NCI-H2107 treated with DMSO at 0.1 percent for 48 hours (cell line): Measurements from ENCODE around the gene IRF2.

Source experiments
- DNase-seq: peaks from one replicate; lab custom pipeline; 2025; ENCODE audit not compliant: unreplicated experiment; lab: John Stamatoyannopoulos, UW

The IRF2 gene

DNA sequence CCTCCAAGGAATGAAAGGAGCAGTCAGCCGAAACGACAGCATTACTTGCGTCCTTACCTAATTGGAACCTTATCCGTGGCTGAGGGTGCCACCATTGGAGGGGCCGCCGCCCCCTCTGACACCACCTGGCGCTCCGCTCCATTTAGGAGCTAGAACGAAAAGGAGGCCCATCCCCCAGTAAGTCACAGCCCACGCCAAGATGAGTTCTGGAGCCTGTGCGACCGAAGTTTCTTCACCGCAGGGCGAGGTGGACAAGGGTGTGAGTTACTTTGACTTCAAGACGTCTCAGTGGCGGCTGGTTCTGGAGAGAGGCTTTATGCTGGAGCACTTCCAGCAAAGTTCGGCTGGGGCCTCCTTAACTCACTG lies 729 bp upstream of the IRF2 start:
- no peak for DNase-seq

DNA sequence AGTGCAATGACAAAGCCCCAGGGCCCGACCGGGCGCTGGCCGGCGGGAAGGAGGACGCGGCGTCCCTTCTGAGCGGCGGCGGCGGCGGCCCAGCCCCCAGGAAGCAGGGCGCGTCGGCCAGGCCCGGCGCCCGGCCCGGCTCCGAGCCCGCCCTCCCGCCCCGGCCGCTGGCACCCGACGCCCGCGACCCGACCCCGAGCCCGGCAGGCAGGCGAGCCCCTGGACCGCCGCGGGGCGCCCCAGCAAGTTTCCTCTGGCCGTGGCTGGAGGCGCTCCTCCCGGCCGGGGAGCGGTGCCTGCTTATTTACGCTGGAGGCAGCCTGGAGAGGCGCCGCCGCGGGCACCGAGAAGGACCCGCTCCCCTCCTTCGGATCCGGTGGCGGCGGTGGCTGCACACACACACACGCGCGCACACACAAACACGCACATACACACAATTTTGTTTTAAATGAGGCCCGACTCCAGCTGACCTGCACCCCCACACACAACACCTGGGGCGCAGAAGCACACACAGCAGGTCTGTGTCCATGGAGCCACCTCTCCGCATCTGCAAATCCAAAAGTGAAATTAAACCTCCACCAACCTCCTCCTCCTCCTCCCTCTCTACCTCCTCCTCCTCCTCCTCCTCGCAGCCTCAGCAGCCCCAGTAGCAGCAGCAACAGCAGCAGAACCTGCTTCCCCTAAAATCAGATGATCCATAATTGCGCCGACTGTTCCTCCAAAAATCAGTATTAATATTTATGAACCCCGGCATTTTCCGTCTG lies 669 bp downstream of the IRF2 start:
- peak; percentile 25 for DNase-seq

DNA sequence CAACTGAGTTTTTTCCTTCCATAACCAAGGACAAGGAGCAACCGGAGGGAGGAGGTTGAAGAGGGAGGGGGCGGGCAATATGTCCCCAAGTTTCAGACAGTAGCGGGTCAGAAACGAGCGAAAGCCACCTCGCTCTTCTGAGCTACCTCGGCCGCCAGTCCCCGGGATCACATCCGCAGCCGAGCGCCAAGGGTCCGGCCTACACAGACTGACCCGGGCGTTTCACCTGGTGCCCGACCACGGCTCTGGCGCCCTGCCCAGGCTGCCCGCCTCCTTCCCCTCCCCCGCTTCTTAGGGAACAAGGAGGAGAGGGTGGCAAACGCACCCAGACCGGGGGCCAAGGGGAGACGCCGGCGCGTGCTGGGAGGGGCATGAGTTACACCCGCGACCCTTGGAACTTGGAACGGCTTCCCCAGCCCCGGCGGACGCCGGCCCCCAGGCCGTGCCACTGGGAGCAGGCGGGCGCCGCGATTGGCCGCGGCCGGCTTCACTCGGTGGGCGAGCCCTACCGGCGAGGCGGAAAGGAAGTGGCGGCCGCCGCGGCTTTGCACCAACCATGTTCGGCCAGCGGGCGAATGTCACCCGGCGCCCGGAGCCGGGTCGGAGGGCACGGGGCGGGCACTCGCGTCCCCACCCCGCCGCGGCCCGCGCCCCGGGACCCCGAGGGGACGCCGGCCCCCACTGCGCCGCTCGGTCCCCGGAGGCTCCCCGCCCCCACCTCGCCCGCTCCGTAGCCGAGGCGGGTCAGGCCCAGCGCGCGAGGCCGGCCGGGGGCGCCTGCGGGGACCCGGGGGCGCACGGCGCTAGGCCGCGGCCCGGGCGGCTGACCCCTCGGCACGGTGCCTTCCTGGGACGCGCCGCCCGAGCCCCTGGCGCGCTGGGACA lies 1.5 kb downstream of the IRF2 start:
- no peak for DNase-seq

DNA sequence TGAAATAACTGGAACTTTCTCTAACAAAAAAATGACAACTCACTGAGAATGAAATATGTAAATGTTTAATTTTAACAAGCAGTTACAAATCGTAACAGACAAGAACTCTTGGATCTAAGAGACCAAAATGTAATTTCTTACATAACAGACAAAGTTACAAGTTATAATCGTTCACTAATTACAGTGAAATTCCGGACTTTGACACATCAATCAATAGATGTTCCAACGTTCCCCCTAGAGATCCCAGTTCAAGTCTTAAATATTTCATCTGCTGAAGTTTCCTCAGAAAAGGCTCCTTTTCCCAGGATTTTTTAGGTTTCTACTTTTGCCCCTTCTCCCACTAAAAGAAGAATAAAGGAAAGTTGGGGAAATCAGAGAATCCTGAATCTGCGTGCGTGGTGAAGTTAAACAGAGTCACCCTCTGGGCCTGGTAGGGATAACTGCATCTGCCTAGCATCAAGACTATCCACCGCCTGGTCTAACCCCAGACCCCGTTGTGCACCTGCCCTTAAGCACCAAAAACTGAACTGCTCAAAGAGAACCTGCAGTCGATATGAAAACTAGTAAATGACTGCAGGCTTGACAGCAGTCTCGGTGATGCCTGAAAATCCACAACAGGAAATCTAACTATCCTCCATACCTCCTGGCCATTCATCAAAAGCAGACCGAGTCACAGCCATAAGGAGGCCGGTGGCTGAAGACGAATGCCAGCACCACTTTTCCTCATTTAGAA lies 2.3 kb downstream of the IRF2 start:
- peak; percentile 33 for DNase-seq

DNA sequence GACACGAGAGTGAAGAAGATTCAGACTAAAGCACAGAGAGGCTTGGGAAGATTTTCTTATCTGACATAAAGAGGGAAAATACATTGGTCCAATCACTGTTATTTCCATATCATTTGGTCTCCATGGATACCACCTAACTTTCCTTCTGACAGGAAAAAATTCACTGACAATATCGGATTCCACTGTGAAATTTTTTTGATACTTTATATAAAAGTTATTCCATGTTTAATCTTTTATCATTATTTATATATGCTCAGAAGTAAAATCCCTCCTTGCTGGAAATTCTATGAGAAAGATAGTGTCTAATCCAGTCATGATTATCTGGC lies 3.6 kb downstream of the IRF2 start:
- no peak for DNase-seq

DNA sequence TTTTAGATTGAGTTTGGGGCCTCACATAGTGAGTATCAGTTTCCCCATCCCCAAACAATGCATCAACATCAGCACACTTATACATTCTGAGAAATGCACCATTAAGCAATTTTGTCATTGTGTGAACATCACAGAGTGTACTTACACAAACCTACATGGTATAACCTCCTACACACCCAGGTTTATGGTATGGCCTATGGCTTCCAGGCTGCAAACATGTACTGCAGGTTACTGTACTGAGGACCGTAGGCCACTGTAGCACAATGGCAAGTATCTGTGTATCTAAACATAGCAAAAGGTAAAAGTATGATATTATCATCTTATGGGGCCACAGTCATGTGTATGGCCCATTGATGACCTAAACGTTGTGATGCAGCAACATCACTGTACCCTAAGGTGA lies 7.7 kb downstream of the IRF2 start:
- DNase-seq: no peak

DNA sequence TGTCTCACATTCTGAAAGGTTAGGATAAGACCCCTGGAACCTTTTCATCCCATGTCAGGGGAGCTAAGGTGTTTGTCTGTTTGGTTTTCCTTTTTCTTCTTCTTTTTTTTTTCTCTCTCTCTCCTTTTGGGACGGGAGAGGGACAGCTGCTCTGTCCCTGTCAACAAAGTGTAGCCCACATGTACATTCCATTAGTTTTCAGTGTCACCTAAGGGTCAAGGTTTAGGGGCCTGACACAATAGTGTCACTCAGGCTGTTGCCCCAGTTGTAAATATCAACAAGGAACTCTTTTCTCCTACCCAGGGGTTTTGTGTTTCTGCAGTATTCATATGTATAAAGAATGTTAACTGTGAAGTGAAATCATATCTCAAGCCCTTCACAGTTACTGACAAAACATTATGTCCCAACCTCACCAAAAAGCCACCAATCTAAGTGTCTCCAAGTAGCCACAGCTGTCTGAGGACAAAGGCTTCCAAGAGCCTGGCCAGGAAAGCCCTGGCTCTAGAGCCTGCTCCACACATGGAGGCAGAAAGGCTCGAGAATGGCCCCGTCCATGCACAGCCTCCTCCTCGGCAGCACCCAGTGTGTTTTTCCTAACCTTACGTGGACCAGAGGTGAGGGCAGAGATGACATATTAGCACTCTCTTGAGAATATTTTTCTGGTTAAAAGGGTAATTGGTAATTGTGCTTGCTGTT lies 9.4 kb downstream of the IRF2 start:
- no peak for DNase-seq

DNA sequence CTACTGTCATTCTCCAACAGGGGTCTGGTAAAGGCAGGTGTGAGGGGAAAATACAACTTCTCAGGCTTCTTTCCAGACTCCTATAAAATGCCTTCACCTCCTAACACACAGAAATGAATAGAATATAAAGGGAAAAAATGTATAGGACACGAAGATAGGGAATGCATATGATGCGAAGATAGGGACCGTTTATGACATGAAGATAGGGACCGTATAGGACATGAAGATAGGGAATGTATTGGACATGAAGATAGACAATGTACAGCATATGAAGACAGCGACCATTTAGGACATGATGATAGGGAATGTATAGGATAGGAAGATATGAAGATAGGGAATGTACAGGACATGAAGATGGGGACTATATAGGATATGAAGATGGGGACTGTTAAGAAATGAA lies 10.5 kb downstream of the IRF2 start:
- DNase-seq: no peak

DNA sequence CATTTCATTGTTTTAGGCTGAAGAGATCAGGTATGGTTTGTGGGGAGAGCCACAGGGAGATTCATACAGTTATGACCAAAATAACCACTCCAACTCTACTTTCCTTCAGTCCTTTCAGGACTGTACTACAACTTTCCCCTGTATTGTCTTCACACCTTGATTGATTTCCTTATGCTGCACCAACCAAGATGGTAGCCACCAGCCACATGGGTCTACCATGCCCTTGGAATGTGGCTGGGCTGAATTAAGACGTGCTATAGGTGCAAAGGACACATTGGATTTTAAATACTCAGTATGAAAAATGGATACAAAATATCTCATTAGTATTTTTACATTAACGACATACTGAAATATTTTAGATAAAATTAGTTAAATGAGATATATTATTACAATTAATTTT lies 11.2 kb downstream of the IRF2 start:
- DNase-seq: no peak

DNA sequence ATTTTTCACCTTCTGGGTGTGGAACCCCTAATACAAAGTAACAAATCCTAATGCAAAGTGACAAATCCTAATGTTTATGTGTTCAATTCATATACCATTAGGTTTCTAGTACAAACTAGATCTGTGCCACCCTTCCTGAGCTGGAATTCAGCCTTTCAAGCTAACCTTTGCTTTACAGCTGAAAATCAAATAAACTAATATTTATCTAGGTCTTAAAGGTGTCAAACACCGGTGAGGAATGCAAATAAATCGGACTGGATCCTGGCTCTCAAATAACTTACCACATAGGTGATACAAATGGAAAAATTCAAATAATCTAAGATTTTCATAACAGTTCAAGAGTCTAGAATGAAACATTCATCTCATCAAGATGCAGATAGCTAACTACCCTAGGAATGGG lies 11.6 kb downstream of the IRF2 start:
- no peak for DNase-seq

DNA sequence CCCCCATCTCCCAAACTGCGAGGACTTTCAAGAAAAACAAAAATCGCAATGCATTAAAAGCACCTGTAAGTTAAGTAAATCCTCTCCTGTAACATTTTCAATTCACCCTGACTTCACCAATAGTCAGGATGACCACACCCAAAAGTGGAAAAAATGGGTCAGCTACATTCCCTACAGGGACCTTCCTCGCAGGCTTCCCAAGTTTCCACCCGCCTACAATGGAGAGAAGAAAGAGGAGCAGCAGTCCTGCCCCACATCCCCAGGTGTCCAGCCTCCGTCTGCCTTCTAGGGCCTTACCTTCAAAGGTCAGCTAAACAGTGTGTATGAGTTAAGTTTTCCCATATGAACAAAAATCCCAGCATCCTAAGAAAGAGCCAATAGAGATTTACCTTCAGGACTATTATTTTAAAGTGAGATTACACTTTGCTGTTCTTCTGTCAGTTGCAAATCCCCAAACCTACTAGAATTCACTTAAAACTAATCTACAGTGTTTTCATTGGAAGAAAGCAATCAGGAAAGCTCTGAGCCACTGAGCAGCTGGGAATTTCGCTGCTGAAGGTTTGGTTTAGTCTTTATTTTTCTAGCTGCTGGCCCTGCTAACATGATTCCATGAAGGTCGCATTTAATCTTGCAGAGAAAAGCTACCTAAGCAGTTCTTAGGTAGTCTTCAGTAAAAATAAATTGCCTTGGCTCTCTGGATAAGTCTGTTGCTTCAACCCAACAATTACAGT lies 12.5 kb downstream of the IRF2 start:
- DNase-seq: no peak

DNA sequence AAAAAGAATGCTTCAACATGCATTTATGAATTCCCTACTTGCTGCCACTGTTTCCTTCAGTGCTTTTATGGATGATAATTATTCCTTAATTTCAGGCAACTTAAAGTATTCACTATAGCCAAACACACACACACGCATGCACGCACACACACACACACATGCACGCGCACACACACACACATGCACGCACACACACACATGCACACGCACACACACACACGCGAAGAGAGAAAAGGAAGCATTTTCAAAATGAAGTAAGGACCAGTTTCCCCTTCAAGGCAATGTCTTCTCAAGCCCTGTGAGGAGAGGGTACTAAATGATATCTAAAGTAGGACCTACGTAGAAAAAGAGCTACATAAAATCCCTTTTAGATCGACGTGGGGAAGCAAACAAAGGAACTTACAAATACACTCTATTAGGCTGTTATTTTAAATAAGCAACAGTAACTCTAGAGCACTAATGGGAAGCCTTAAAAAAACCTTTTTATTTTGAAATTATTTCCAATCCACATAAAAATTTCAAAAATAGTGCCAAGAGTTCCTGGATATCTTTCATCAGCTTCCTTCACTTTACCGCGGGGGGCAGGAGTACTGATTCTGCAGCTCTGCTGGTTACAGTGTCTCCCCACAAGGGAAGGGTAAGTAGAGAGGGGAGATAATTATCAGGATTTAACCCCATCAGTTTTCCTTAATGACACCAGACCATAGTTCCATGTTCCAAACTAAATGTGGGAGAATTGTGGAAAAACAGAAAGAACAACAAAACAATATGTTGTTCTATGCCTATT lies 13.7 kb downstream of the IRF2 start:
- DNase-seq: no peak

DNA sequence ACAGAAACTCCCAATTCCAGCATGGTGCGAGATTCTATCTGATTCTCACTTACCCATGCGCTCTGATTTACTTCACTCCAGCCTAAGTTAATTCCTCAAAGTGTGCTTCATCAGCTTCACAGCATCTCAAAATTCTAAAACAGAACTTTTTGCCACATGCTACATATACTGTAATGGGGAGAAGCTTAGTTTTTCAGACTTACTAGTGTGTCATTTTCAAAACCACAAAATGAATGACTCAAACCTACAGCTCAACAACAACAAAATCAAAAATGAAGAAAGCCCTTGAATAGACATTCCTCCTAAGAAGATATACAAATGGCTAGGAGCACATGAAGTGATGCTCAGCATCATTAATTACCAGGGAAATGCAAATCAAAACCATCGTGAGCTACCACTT lies 14.9 kb downstream of the IRF2 start:
- DNase-seq: no peak

DNA sequence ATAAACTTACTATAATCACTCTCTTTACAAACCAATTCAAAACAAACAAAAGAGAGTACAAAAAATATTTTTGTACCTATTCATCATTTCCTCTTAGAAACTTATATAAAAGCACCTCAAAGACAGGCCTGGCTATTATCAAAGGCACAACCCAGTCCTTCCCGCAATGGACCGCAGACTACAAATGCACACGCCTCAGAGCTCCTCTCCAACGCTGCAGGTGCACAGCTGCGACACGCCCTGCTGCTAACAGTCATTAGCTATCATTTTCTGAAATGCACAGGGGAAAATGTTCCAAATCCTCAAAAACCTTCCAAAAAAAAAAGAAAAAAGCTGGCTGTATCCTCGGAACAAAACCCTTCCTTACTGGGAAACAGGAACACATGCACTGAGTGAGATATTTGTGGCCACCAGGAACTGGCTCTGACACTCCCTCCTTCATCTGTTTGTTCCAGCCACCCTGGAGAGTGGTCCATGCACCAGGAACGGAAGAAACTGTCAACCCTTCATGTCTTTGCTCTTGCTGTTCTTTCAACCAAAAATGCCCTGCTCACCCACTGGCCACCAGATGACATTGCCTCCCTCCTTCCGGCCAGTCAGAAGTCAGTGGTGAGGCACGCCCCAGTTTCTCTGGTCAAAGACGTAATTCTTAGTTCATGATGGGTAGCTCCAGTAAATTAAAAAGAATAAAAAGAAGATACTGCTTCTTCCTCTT lies 16.7 kb downstream of the IRF2 start:
- DNase-seq: peak; percentile 44

DNA sequence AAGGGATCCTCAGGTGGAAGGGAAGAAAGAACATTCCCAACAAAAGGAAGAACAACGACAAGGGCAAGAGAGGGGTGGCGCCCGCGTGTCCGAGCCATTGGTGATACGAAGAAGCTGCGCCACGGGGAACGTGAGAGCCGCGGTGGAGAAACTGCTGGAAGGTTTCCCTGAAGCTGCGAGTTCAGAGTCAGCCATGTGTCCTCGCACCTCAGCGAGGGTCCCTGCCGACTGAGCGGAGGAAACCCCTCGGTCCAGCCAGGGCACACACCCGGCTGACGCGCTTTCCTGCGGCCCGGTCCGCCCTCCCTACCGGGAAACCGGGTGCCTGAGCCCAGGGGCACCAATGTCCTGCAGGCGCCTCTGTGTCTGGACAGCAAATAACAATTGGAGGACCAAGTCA lies 18.0 kb downstream of the IRF2 start:
- no peak for DNase-seq

DNA sequence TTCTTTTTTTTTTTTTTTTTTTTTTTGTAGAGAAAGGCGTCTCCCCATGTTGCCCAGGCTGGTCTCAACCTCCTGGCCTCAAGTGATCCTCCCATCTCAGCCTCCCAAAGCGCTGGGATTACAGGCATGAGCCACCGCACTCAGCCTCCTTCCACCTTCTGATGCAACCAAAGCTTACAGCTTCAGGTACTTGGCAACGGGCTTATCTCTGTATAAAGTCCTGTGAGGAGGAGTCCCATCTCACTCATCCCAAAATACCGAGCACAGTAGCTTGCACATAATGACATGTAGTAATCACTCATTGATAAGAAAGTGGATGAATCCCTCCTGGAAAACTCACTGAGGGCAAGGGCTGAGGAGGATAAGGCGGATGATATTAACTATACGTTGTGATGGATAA lies 19.1 kb downstream of the IRF2 start:
- no peak for DNase-seq

DNA sequence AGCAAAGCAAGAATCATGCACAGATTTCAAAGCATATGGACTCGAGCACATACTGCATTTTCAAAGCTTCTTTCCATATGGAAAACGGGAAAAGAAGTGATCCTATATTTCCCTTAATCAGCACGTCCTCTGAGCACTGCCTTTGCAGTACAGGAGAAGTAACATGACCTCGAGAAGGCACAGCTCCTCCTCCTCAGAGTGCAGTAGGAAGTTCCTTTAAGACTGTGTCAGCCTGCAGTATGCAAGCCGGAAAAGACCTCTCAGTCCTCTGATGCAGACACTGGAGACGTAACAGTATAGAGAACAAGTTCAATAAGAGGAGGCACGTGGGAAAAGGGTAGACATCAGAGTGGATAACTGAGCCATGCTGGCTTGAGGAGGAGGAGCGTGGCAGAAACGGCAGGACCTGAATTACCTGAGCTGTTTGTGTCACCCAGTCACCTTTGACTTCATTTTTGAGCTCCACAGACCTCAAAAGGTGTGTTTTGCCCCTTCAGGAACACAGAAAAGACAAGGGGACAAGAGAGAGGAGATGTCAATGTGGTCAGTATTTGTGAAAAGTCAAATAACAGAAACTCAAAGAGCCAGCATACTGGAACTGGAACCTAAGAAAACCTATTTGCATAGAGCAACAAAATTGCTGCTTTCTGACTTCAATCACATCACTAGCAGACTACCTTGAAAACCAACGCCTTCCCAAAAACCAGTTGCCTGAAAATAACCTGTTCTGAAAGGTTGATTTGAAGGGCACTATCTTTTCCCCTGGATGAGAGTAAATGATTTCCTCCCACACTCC lies 20.8 kb downstream of the IRF2 start:
- no peak for DNase-seq

DNA sequence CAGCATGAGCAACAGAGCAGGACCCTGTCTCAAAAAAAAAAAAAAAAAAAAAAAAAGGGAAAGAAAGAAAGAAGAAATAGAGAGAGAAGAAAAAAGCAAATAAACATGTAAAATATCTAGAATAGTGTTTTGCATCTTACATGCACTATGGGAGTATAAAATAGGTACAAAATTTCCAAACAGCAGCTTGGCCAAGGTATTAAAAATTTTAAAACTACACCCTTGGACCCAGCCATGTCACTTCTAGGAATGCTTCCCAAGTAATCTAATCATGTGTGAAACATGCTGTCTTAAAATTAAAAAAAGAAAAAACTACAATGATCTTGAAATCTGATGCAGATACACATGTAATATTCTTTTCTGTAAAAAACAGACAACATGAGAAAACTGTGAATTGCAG lies 21.6 kb downstream of the IRF2 start:
- no peak for DNase-seq

DNA sequence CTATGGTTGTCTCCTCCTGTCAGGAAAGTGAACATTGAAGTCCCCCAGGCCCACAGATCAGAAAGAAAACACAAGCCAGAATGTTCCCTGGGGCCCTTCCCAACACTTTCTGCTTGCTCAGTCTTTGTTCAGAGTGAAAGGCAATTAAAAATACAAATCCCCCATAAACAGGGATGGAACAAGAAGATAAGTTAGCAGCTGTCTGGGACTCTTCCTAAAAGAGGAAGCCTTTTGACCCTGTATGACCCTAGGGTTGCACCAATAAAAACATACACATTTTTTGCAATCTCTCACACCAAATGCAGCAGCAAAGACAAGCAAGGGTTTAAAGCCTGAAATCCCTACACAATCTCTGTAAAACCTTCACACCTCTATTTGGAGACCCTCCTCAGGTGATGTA lies 22.6 kb downstream of the IRF2 start:
- no peak for DNase-seq
